Measurements from ENCODE around the gene PROC.

DNA sequence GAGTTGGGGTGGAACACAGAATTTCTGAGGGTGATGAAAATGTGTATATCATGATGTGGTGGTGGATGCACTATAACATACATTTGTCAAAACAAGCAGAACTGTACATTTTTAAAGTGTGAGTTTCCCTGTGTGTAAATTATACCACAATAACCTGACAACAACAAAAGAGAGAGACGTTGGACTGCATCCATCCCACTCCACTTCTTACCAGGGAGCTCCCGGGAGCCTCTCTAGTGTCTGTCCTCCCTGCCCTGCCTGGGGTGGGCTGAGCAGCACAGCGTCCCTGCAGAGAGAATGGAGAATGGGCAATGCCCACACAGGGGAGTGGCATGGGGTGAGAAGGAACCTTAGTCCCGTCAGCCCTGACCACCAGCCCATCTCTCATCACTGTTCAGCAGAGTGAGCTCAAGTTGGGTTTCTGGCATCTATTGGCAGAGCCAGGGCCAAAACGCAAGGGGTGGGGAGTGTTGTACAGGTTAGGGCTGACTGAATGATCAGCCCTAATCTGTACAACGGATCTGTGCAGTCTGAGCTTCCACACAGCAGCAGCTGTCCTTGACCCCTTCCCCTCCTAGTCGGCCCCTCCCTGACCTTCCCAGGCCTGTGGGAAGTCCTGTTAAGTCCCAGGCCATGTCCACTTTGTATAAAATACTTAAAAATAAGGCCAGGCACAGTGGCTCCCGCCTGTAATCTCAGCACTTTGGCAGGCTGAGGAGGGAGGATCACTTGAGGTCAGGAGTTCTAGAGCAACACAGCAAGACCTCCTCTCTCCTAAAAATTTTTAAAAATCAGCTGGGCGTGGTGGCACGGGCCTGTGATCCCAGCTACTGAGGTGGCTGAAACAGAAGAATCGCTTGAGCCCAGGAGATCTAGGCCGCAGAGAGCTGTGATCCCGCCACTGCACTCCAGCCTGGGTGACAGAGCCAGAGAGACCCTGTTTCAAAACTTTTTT lies 3.3 kb upstream of the PROC start:
- TF ChIP-seq, protein P1, sequence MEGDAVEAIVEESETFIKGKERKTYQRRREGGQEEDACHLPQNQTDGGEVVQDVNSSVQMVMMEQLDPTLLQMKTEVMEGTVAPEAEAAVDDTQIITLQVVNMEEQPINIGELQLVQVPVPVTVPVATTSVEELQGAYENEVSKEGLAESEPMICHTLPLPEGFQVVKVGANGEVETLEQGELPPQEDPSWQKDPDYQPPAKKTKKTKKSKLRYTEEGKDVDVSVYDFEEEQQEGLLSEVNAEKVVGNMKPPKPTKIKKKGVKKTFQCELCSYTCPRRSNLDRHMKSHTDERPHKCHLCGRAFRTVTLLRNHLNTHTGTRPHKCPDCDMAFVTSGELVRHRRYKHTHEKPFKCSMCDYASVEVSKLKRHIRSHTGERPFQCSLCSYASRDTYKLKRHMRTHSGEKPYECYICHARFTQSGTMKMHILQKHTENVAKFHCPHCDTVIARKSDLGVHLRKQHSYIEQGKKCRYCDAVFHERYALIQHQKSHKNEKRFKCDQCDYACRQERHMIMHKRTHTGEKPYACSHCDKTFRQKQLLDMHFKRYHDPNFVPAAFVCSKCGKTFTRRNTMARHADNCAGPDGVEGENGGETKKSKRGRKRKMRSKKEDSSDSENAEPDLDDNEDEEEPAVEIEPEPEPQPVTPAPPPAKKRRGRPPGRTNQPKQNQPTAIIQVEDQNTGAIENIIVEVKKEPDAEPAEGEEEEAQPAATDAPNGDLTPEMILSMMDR (IDR thresholded peaks at IDR 0.05) = no peak
- no peak for TF ChIP-seq POLR2AphosphoS5 (IDR thresholded peaks at IDR 0.05)
